Spleen (tissue), 11 donors: ENCODE measurements around the gene NPHS1. TPM values are rescaled to one million over a fixed set of nuclear protein-coding genes. Genes with fewer than 3 reads are reported as not detected.

Experiments
- DNase-seq: peaks from one replicate; pipeline ENCODE4 v3.0.0-alpha.2; 2020
- H3K27ac ChIP-seq, 8 donors: fragments of 200-600 bp; sonication (generic) in 7 of 8; 1 replicate in 4 of 8; 2 replicates in 4 of 8; pipeline versions ENCODE4 v1.5.0 to v1.8.0; 2016 to 2021; ENCODE audit warnings: inconsistent platforms in 4 of 8, mild to moderate bottlenecking in 4 of 8, moderate library complexity in 1 of 8
- H3K27me3 ChIP-seq, 7 donors: fragments of 200-600 bp; sonication (generic) in 6 of 7; replicated peaks in 1 of 7; 1 replicate in 4 of 7; 2 replicates in 3 of 7; pipeline versions ENCODE4 v1.5.0 to v1.8.0; 2016 to 2021; ENCODE audit warnings: inconsistent platforms in 3 of 7, mild to moderate bottlenecking in 1 of 7
- H3K36me3 ChIP-seq, 6 donors: fragments of 200-600 bp; sonication (generic) in 5 of 6; 1 replicate in 4 of 6; 2 replicates in 2 of 6; pipeline versions ENCODE4 v1.5.0 to v1.8.0; 2016 to 2021; ENCODE audit warnings: inconsistent platforms in 2 of 6
- H3K4me1 ChIP-seq, 6 donors: fragments of 200-600 bp; sonication (generic) in 5 of 6; 1 replicate in 3 of 6; 2 replicates in 3 of 6; pipeline versions ENCODE4 v1.5.0 to v1.8.0; 2016 to 2021; ENCODE audit warnings: inconsistent platforms in 3 of 6
- H3K4me3 ChIP-seq, 8 donors: fragments of 200-600 bp; sonication (generic) in 7 of 8; 1 replicate in 4 of 8; 2 replicates in 4 of 8; pipeline versions ENCODE4 v1.5.0 to v1.8.0; 2016 to 2021; ENCODE audit warnings: inconsistent platforms in 4 of 8, mild to moderate bottlenecking in 4 of 8, moderate library complexity in 2 of 8
- H3K9me3 ChIP-seq, 8 donors: fragments of 200-600 bp; sonication (generic) in 7 of 8; 1 replicate in 4 of 8; 2 replicates in 4 of 8; pipeline versions ENCODE4 v1.5.0 to v1.8.0; 2016 to 2021; ENCODE audit warnings: inconsistent platforms in 4 of 8
- CTCF ChIP-seq, 11 experiments: fragments of 200-600 bp in 7 of 11; fragments of 450-650 bp in 4 of 11; sonication (generic) in 4 of 11; IDR thresholded peaks in 8 of 11; conservative IDR thresholded peaks in 3 of 11; 1 replicate in 7 of 11; 2 replicates in 4 of 11; pipeline versions ENCODE4 v1.4.0 to v1.8.0; 2016 to 2021; ENCODE audit warnings: antibody characterized with exemption in 11 of 11, inconsistent platforms in 4 of 11, mild to moderate bottlenecking in 1 of 11
- POLR2A ChIP-seq, 3 donors: fragments of 450-650 bp; IDR thresholded peaks; one replicate each; pipeline ENCODE4 v1.5.1; 2017; ENCODE audit warnings: antibody characterized with exemption in 3 of 3, mild to moderate bottlenecking in 1 of 3
- POLR2AphosphoS5 ChIP-seq, 3 donors: sonication (generic); formaldehyde crosslinking; IDR thresholded peaks; one replicate each; pipeline ENCODE4 v1.5.1; 2017; ENCODE audit warnings: antibody characterized with exemption in 3 of 3
- WGBS, 5 donors: extraction: QIAGEN DNeasy Blood & Tissue Kit in 3 of 5; methylation state at CpG; one replicate each; pipeline versions ENCODE4 v1.1.5 to v1.1.7; 2013 to 2018; 5-methylcytosine and 5-hydroxymethylcytosine counted together
- intact Hi-C: fragments of 100-400 bp; cut with DNase I; formaldehyde crosslinking; loops from one replicate; pipeline ENCODE4 v1.15.0; 2023; ENCODE audit warnings: low total_unique reads
- polyA plus RNA-seq, 3 donors: library from polyadenylated mRNA; stranded (reverse); fragments of 200-250 nt; gene quantifications; one replicate each; pipeline ENCODE4 v1.2.1, GENCODE V29; 2013
- total RNA-seq, 7 donors: library from RNA; depleted of rRNA in 3 of 7; stranded (reverse); fragments of >200 nt in 3 of 7; fragmentation: NEBNext Ultra II Directional in 4 of 7; extraction: Animal tissue kit (Norgen Biotek cat#: 25700) in 4 of 7; gene quantifications; one replicate each; pipeline versions ENCODE4 v1.1.0 to v1.2.1, GENCODE V29; 2016 to 2021
- donor health status: healthy with polysubstance abuse.
- donor health status: DM: no; HTN: no; CAD: no; lungs with moderate emphysema.
- donor health status: DM: no; HTN: no; CAD: no.
- donor health status: Bipolar disorder and iron deficiency.
- donor health status: healthy.
- donor health status: DM: no; HTN: no; CAD: no.
- donor health status: DM: yes; HTN: yes; CAD: no.

The NPHS1 gene
- total and polyA plus RNA-seq, 10 donors: 0.10 to 0.60 (median 0.20) TPM; not detected in 5

DNA sequence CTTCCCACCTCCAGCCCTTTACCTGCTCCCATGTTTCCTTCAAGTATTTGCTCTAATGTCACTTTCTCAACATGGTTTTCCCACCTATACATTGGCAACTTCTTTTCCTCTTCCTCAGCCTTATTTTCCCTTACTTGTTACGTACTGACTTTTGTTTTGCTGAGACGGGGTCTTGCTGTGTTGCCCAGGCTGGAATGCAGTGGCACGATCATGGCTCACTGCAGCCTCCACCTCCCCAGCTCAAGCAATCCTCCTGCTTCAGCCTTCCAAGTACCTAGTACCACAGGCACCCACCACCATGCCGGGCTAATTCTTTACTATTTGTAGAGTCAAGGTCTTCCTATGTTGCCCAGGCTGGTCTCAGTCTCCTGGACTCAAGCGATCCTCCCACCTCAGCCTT is 44.7 kb downstream of the NPHS1 start:
- Histone ChIP-seq H3K27ac (no peak overlapping the region), H3K9me3 (no peaks in the 10 kb centered on the region), H3K27me3 (peaks cover 0 to 28% (median 0%) of the 10 kb centered on the region in 7 donors), H3K4me1 (peaks cover 0 to 24% (median 2%) of the 10 kb centered on the region in 6 donors), H3K36me3 (no peaks in the 10 kb centered on the region), H3K4me3 (no peak overlapping the region)
- WGBS, 5 donors: 90 to 93% (median 91%) methylated on average over 5 of the region's 5 CpGs
- TF ChIP-seq POLR2A (IDR thresholded peaks at IDR 0.05): no peak
- no peak for TF ChIP-seq CTCF (IDR thresholded peaks at IDR 0.05 in 8 of 11, conservative IDR thresholded peaks at IDR 0.05 in 3 of 11)
- TF ChIP-seq POLR2AphosphoS5 (IDR thresholded peaks at IDR 0.05): no peak
- intact Hi-C loops: no loop called here
- DNase-seq: no peak

DNA sequence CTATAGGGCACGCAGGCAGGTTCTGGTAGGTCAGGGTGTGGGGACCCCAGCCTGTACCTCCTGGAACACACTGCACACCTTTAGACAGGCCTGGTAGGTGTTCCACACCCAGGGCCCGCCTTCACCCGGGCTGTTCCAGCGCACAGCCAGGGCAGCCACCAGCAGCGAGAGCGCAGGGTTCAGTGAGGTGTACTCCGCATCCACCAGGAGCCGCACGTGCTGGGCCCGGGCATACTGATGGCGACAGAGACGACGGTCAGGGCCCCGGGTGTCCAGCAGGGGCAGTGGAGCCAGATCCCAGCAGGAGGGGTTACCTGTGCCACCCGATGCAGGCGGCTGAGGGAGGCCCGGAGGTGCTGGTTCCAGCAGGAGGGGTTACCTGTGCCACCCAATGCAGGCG is 45.7 kb downstream of the NPHS1 start:
- Histone ChIP-seq H3K4me1 (peaks cover 0 to 24% (median 2%) of the 10 kb centered on the region in 6 donors), H3K4me3 (no peak overlapping the region), H3K9me3 (peaks cover 0 to 3% (median 0%) of the 10 kb centered on the region in 8 donors), H3K36me3 (no peaks in the 10 kb centered on the region), H3K27me3 (peaks cover 0 to 18% (median 0%) of the 10 kb centered on the region in 7 donors), H3K27ac (no peak overlapping the region)
- no peak for DNase-seq
- 87 to 98% (median 91%) methylated on average over 11 to 18 of the region's 18 CpGs for WGBS, 5 donors
- intact Hi-C loops: no loop called here
- TF ChIP-seq POLR2A (IDR thresholded peaks at IDR 0.05) (no peak), CTCF (IDR thresholded peaks at IDR 0.05 in 8 of 11, conservative IDR thresholded peaks at IDR 0.05 in 3 of 11) (no peak), POLR2AphosphoS5 (IDR thresholded peaks at IDR 0.05) (no peak)

DNA sequence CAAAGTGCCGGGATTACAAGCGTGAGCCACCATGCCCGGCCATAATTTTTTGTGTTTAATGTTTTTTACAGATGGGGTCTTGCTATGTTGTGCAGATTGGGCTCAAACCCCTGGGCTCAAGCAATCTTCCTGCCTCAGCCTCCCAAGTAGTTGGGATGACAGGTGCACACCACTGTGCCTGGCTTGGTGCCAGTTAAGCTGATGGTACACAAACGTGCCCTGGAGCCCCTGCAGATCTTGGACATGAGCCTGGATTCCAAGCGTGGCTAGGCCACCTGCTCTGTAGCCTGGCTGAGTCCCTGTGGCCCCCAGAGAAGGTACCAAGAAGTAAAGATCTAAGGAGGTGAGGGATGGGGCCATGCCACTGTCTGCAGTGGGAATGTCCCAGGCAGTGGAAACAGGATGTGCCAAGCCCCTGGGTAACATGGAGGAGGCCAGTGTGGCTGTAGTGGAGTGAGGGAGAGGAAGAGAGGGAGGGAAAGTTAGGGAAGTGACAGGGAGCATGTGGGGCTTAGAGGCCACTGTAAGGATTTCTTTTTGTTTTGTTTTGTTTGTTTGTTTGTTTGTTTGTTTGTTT is 46.7 kb downstream of the NPHS1 start:
- Histone ChIP-seq H3K4me3 (no peak overlapping the region), H3K4me1 (peaks cover 0 to 24% (median 2%) of the 10 kb centered on the region in 6 donors), H3K9me3 (peaks cover 0 to 3% (median 0%) of the 10 kb centered on the region in 8 donors), H3K27me3 (peaks cover 0 to 16% (median 0%) of the 10 kb centered on the region in 7 donors), H3K27ac (no peak overlapping the region), H3K36me3 (no peaks in the 10 kb centered on the region)
- WGBS, 5 donors: 64 to 78% (median 67%) methylated on average over 5 of the region's 5 CpGs
- no peak for TF ChIP-seq CTCF (IDR thresholded peaks at IDR 0.05 in 8 of 11, conservative IDR thresholded peaks at IDR 0.05 in 3 of 11)
- TF ChIP-seq POLR2AphosphoS5 (IDR thresholded peaks at IDR 0.05): no peak
- TF ChIP-seq POLR2A (IDR thresholded peaks at IDR 0.05): no peak
- DNase-seq: no peak
- intact Hi-C loops: no loop called here

GRCh38 chr19:35801828-35802227 is 50.5 kb downstream of the NPHS1 start:
- TF ChIP-seq POLR2A (IDR thresholded peaks at IDR 0.05): no peak
- TF ChIP-seq POLR2AphosphoS5 (IDR thresholded peaks at IDR 0.05): no peak
- TF ChIP-seq CTCF (IDR thresholded peaks at IDR 0.05 in 8 of 11, conservative IDR thresholded peaks at IDR 0.05 in 3 of 11): no peak
- no peak overlapping the region for H3K4me3 ChIP-seq
- peaks cover 0 to 31% (median 4%) of the 10 kb centered on the region in 6 donors for H3K4me1 ChIP-seq
- peaks cover 0 to 3% (median 0%) of the 10 kb centered on the region in 8 donors for H3K9me3 ChIP-seq
- H3K27ac ChIP-seq: no peak overlapping the region
- 60 to 69% (median 61%) methylated on average over 3 of the region's 3 CpGs for WGBS, 5 donors
- no peak for DNase-seq
- peaks cover 0 to 41% (median 6%) of the 10 kb centered on the region in 7 donors for H3K27me3 ChIP-seq
- intact Hi-C loops: no loop called here
- H3K36me3 ChIP-seq: no peaks in the 10 kb centered on the region
